ENCODE measurements around the gene AMPD2. TPM values are rescaled to one million over a fixed set of nuclear protein-coding genes. Genes with fewer than 3 reads are reported as not detected.

The AMPD2 gene
- total and polyA plus RNA-seq, 9 of the 15 experiments (the other 6 are each of a cell fraction or from before 2014, with no cell fraction given), result 2.0 to 77.7 (median 28.2) TPM

DNA sequence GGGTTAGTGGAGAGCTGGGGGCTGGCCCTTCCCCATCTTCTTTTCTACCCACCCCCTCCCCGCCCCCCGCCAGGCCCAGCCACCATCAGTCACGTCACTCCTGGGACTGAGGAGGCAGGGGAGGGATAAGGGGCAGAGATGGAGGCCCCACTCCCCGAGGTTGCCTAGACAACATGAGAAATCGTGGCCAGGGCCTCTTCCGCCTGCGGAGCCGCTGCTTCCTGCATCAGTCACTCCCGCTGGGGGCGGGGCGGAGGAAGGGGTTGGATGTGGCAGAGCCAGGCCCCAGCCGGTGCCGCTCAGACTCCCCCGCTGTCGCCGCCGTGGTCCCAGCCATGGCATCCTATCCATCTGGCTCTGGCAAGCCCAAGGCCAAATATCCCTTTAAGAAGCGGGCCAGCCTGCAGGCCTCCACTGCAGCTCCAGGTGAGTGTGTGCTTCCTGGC, 1.2 kb downstream of the AMPD2 start (continued):
- TF ChIP-seq, protein P1, sequence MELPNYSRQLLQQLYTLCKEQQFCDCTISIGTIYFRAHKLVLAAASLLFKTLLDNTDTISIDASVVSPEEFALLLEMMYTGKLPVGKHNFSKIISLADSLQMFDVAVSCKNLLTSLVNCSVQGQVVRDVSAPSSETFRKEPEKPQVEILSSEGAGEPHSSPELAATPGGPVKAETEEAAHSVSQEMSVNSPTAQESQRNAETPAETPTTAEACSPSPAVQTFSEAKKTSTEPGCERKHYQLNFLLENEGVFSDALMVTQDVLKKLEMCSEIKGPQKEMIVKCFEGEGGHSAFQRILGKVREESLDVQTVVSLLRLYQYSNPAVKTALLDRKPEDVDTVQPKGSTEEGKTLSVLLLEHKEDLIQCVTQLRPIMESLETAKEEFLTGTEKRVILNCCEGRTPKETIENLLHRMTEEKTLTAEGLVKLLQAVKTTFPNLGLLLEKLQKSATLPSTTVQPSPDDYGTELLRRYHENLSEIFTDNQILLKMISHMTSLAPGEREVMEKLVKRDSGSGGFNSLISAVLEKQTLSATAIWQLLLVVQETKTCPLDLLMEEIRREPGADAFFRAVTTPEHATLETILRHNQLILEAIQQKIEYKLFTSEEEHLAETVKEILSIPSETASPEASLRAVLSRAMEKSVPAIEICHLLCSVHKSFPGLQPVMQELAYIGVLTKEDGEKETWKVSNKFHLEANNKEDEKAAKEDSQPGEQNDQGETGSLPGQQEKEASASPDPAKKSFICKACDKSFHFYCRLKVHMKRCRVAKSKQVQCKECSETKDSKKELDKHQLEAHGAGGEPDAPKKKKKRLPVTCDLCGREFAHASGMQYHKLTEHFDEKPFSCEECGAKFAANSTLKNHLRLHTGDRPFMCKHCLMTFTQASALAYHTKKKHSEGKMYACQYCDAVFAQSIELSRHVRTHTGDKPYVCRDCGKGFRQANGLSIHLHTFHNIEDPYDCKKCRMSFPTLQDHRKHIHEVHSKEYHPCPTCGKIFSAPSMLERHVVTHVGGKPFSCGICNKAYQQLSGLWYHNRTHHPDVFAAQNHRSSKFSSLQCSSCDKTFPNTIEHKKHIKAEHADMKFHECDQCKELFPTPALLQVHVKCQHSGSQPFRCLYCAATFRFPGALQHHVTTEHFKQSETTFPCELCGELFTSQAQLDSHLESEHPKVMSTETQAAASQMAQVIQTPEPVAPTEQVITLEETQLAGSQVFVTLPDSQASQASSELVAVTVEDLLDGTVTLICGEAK (IDR thresholded peaks at IDR 0.05), result peak; percentile 64; the same call in 1 of the 2 replicates
- TF ChIP-seq, protein P1 (CRISPR knock-in tag; IDR thresholded peaks at IDR 0.05), result no peak
- TF ChIP-seq, protein P2, sequence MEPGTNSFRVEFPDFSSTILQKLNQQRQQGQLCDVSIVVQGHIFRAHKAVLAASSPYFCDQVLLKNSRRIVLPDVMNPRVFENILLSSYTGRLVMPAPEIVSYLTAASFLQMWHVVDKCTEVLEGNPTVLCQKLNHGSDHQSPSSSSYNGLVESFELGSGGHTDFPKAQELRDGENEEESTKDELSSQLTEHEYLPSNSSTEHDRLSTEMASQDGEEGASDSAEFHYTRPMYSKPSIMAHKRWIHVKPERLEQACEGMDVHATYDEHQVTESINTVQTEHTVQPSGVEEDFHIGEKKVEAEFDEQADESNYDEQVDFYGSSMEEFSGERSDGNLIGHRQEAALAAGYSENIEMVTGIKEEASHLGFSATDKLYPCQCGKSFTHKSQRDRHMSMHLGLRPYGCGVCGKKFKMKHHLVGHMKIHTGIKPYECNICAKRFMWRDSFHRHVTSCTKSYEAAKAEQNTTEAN (CRISPR knock-in tag; IDR thresholded peaks at IDR 0.05), result no peak
- TF ChIP-seq TRIM28 (IDR thresholded peaks at IDR 0.05), result no peak
- peak; percentile 39; the same call in 1 of the 2 replicates for TF ChIP-seq ZNF24 (IDR thresholded peaks at IDR 0.05)
- peak; percentile 40; the same call in 1 of the 2 replicates for TF ChIP-seq ZBTB7A (IDR thresholded peaks at IDR 0.05; ENCODE audit: borderline replicate concordance, control insufficient read depth, low read depth, low read length)
- TF ChIP-seq ZNF57 (CRISPR knock-in tag; IDR thresholded peaks at IDR 0.05), result 0 out of 2 replicates have a peak, but pooled peaks have one; percentile 17
- TF ChIP-seq HNRNPK (IDR thresholded peaks at IDR 0.05; ENCODE audit: low read depth, low read length, poor library complexity, severe bottlenecking), result no peak
- TF ChIP-seq FOXA3 (CRISPR knock-in tag; conservative IDR thresholded peaks at IDR 0.05 in 1 of 2, IDR thresholded peaks at IDR 0.05 in 1 of 2), result no peak
- peak; percentile 94 for TF ChIP-seq RFX1 (IDR thresholded peaks at IDR 0.05)
- no peak for TF ChIP-seq ZNF766 (CRISPR knock-in tag; conservative IDR thresholded peaks at IDR 0.05)
- peak; percentile 82 for TF ChIP-seq GABPA (tag; conservative IDR thresholded peaks at IDR 0.05; ENCODE audit: low read depth)
- TF ChIP-seq FOXP1 (CRISPR knock-in tag; IDR thresholded peaks at IDR 0.05), result 0 out of 2 replicates have a peak, but pooled peaks have one; percentile 53
- peak; percentile 35 for TF ChIP-seq HMGN3 (IDR thresholded peaks at IDR 0.05; ENCODE audit: borderline replicate concordance, extremely low read depth, insufficient read length, low read depth, low read length)
- TF ChIP-seq MYC (IDR thresholded peaks at IDR 0.05; ENCODE audit: low read depth, low read length), result peak; percentile 47; the same call in 1 of the 2 replicates
- no peak for TF ChIP-seq MYC (CRISPR knock-in tag; IDR thresholded peaks at IDR 0.05; ENCODE audit: borderline replicate concordance, low read depth)
- no peak for TF ChIP-seq ZNF263 (CRISPR knock-in tag; IDR thresholded peaks at IDR 0.05; ENCODE audit: borderline replicate concordance)
- no peak for TF ChIP-seq NEUROD1 (IDR thresholded peaks at IDR 0.05; ENCODE audit: borderline replicate concordance, low read depth, low read length, partially characterized antibody)
- TF ChIP-seq CCNT2 (IDR thresholded peaks at IDR 0.05; ENCODE audit: borderline replicate concordance, extremely low read depth, insufficient read length, low read depth, low read length), result peak; percentile 18
